Epithelial cell of proximal tubule (primary cell): ENCODE results near the gene FAM228A. TPM values are rescaled to one million over a fixed set of nuclear protein-coding genes. Genes with fewer than 3 reads are reported as not detected.

Experiments
- DNase-seq: peaks from one replicate; pipeline ENCODE4 v3.0.0-alpha.2; 2011; ENCODE audit warnings: low read depth
- H3K4me3 ChIP-seq: 2 replicates; pipeline ENCODE4 v1.5.1; 2011; ENCODE audit warnings: low read depth, mild to moderate bottlenecking, low read length
- total RNA-seq: library from RNA; depleted of rRNA; stranded (reverse); fragments of >200 nt; gene quantifications from 2 replicates; pipeline ENCODE4 v1.2.3, GENCODE V29; 2015
- TF ChIP-seq, protein P1 (sequence below): conservative IDR thresholded peaks from 2 replicates; pipeline ENCODE4 v1.5.1; 2012; ENCODE audit warnings: low read depth, mild to moderate bottlenecking, low read length

FAM228A gene
- total RNA-seq, 1 donor from 2014 or later: not detected

- TF ChIP-seq, protein P1, sequence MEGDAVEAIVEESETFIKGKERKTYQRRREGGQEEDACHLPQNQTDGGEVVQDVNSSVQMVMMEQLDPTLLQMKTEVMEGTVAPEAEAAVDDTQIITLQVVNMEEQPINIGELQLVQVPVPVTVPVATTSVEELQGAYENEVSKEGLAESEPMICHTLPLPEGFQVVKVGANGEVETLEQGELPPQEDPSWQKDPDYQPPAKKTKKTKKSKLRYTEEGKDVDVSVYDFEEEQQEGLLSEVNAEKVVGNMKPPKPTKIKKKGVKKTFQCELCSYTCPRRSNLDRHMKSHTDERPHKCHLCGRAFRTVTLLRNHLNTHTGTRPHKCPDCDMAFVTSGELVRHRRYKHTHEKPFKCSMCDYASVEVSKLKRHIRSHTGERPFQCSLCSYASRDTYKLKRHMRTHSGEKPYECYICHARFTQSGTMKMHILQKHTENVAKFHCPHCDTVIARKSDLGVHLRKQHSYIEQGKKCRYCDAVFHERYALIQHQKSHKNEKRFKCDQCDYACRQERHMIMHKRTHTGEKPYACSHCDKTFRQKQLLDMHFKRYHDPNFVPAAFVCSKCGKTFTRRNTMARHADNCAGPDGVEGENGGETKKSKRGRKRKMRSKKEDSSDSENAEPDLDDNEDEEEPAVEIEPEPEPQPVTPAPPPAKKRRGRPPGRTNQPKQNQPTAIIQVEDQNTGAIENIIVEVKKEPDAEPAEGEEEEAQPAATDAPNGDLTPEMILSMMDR: no peak
- no peak for DNase-seq
- H3K4me3 ChIP-seq: no peak overlapping the region
Measured at GRCh38 chr2:24233321-24233720, 58.5 kb downstream of the FAM228A start.

- TF ChIP-seq, protein P1: no peak
- no peak overlapping the region for H3K4me3 ChIP-seq
- no peak for DNase-seq
Measured at GRCh38 chr2:24237313-24237712, 62.5 kb downstream of the FAM228A start.

DNA sequence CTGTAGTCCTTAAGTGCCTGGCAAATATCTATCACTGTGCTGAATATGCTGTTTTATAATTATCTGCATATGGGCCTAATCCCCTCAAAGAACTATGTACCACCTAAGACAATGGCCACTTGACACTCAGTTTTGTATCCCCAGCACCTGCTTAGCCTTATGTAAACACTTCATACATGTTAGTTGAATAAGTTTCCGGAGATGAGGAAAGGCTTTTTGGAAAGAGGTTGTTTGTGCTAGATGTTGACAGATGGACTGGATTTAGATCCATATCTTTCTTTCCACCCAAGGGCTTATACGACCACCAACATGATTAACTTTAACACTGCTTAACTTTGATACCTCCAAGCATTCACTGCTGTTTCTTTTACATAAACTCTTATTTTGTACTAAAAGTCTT lies 63.3 kb downstream of the FAM228A start:
- H3K4me3 ChIP-seq: no peak overlapping the region
- DNase-seq: no peak

GRCh38 chr2:24239553-24239952 lies 64.7 kb downstream of the FAM228A start:
- DNase-seq: no peak
- TF ChIP-seq, protein P1: no peak
- no peak overlapping the region for H3K4me3 ChIP-seq

More for the DNA sequence above, 63.3 kb downstream of the FAM228A start:
- TF ChIP-seq, protein P1: no peak

Other genes starting within 250 kb of the FAM228A start
- 4.5 and 5.2 TPM in 2 replicates for gene ATAD2B, start 247.9 kb upstream of the FAM228A start, total RNA-seq
- 12.3 and 13.4 TPM in 2 replicates for gene UBXN2A, start 234.6 kb upstream of the FAM228A start, total RNA-seq
- gene MFSD2B, start 165.0 kb upstream of the FAM228A start, total RNA-seq: 0.06 and 0.43 TPM in 2 replicates
- 7.7 and 13.8 TPM in 2 replicates for gene WDCP, start 127.7 kb upstream of the FAM228A start, total RNA-seq
- 12.4 and 20.6 TPM in 2 replicates for gene FKBP1B, start 125.3 kb upstream of the FAM228A start, total RNA-seq
- 159 and 226 TPM in 2 replicates for gene SF3B6, start 98.7 kb upstream of the FAM228A start, total RNA-seq
- 36.5 and 46.0 TPM in 2 replicates for gene TP53I3, start 90.2 kb upstream of the FAM228A start, total RNA-seq
- gene PFN4, start 51.7 kb upstream of the FAM228A start, total RNA-seq: not detected in 2 replicates
- gene FAM228B, start 51.6 kb upstream of the FAM228A start, total RNA-seq: 2.7 and 4.8 TPM in 2 replicates
- gene ITSN2, start 185.5 kb downstream of the FAM228A start, total RNA-seq: 14.1 and 15.1 TPM in 2 replicates